Mesendoderm (in vitro differentiated cells): ENCODE data around the gene CMC1.

Source experiments
- DNase-seq: peaks from one replicate; pipeline ENCODE4 v3.0.0; 2013
- H2AK5ac ChIP-seq: 2 replicates; pipeline ENCODE4 v1.6.1; 2013; ENCODE audit warnings: low read length, inconsistent platforms
- H2BK120ac ChIP-seq: 2 replicates; pipeline ENCODE4 v1.6.1; 2013; ENCODE audit warnings: low read depth, mild to moderate bottlenecking, low read length, moderate library complexity, mixed read lengths
- H2BK15ac ChIP-seq: replicated peaks from 2 replicates; pipeline ENCODE4 v1.6.1; 2013; ENCODE audit warnings: low read depth, mild to moderate bottlenecking, moderate library complexity
- H2BK5ac ChIP-seq: 2 replicates; pipeline ENCODE4 v1.6.1; 2013; ENCODE audit warnings: low read length, inconsistent platforms
- H3K18ac ChIP-seq: 2 replicates; pipeline ENCODE4 v1.6.1; 2013; ENCODE audit warnings: mild to moderate bottlenecking, low read length, mixed read lengths
- H3K23ac ChIP-seq: one replicate; pipeline ENCODE4 v1.6.1; 2013; ENCODE audit warnings: low read length
- H3K27ac ChIP-seq: 2 replicates; pipeline ENCODE4 v1.5.1; 2013; ENCODE audit warnings: low read depth, mild to moderate bottlenecking, inconsistent platforms, low read length, moderate library complexity
- H3K27me3 ChIP-seq: 2 replicates; pipeline ENCODE4 v1.6.1; 2013; ENCODE audit warnings: low read length, control low read depth, mild to moderate bottlenecking, inconsistent platforms; ENCODE audit not compliant: insufficient read depth, poor library complexity
- H3K36me3 ChIP-seq: 2 replicates; pipeline ENCODE4 v1.6.1; 2013; ENCODE audit warnings: low read length, inconsistent platforms; ENCODE audit not compliant: control insufficient read depth, insufficient read depth
- H3K4ac ChIP-seq: one replicate; pipeline ENCODE4 v1.6.1; 2013; ENCODE audit warnings: low read depth, mild to moderate bottlenecking, low read length, moderate library complexity
- H3K4me1 ChIP-seq: 2 replicates; pipeline ENCODE4 v1.6.1; 2013; ENCODE audit warnings: low read depth, low read length, inconsistent platforms; ENCODE audit not compliant: control insufficient read depth
- H3K4me2 ChIP-seq: 2 replicates; pipeline ENCODE4 v1.6.1; 2013; ENCODE audit warnings: low read length
- H3K4me3 ChIP-seq: 2 replicates; pipeline ENCODE4 v1.5.1; 2013; ENCODE audit warnings: mild to moderate bottlenecking, low read length
- H3K56ac ChIP-seq: one replicate; pipeline ENCODE4 v1.6.1; 2013; ENCODE audit warnings: low read length
- H3K79me1 ChIP-seq: 2 replicates; pipeline ENCODE4 v1.6.1; 2013; ENCODE audit warnings: low read length, inconsistent platforms
- H3K79me2 ChIP-seq: 2 replicates; pipeline ENCODE4 v1.6.1; 2013; ENCODE audit warnings: mild to moderate bottlenecking, low read length; ENCODE audit not compliant: control insufficient read depth, insufficient read depth
- H3K9ac ChIP-seq: 2 replicates; pipeline ENCODE4 v1.6.1; 2013; ENCODE audit warnings: low read length, inconsistent platforms
- H4K5ac ChIP-seq: one replicate; pipeline ENCODE4 v1.6.1; 2013; ENCODE audit warnings: low read length
- H4K8ac ChIP-seq: one replicate; pipeline ENCODE4 v1.6.1; 2013; ENCODE audit warnings: low read depth, mild to moderate bottlenecking, control low read depth, low read length, moderate library complexity
- WGBS: extraction: QIAGEN DNeasy Blood & Tissue Kit; methylation state at CpG from one replicate; pipeline ENCODE4 v1.1.7; 2013; ENCODE audit warnings: low lambda C conversion rate, missing lambda C conversion rate; ENCODE audit not compliant: insufficient coverage; ENCODE audit errors: extremely low coverage; 5-methylcytosine and 5-hydroxymethylcytosine counted together

CMC1 gene

DNA sequence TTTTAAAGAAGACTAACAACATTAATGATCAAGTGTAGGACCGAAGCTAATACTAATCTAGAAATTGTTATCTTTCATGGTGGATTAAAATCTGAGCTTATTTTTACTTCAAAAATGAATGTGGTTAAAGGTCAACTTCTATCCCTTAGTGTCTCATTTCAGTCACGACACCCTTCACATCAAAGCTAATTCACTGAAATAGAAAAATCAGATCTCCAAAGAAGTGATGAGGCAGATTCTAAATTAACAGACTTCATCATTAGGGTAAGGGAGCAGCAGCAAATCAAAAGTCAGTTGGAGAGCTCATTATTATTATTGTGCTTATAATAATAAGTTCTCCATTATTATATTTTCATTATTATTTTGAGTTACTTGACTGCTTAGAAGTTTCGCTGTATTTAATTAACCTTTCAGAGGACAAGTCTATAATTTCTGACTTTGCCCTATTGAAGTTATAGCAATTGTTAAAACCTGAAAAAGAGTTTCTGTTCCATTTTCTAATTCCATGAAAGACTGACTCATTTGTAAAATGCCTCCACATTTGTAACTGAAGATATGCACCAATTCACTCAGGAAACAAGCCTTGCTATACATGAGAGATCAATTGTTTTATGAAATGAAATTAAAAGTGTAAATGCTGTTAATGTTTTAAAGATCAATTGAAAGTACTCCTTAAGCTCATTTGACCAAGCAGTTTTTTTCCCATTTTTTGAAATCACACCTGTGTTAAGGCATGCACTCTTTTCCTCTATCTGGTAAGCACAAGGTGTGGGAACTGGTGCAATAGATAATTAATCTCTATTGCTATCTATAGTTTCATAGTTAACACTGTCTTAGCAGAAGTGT, 23.1 kb upstream of the CMC1 start:
- no peak overlapping the region for H3K27ac ChIP-seq
- H2BK15ac ChIP-seq = no peak overlapping the region
- no peak overlapping the region for H2BK5ac ChIP-seq
- no peak overlapping the region for H3K4ac ChIP-seq
- WGBS = no CpG with 5 or more reads among the region's 3 CpGs
- no peaks in the 10 kb centered on the region for H3K27me3 ChIP-seq
- DNase-seq = no peak
- H3K4me3 ChIP-seq = no peak overlapping the region
- H3K4me1 ChIP-seq = no peaks in the 10 kb centered on the region
- no peak overlapping the region for H3K18ac ChIP-seq
- H3K9ac ChIP-seq = no peak overlapping the region
- H3K4me2 ChIP-seq = no peak overlapping the region
- H3K56ac ChIP-seq = no peak overlapping the region
- H2AK5ac ChIP-seq = no peak overlapping the region
- H3K79me1 ChIP-seq = no peaks in the 10 kb centered on the region
- H3K23ac ChIP-seq = no peak overlapping the region
- no peak overlapping the region for H4K8ac ChIP-seq
- no peaks in the 10 kb centered on the region for H3K36me3 ChIP-seq
- no peaks in the 10 kb centered on the region for H3K79me2 ChIP-seq
- no peak overlapping the region for H4K5ac ChIP-seq
- H2BK120ac ChIP-seq = no peak overlapping the region

GRCh38 chr3:28218917-28219198, 22.6 kb upstream of the CMC1 start:
- Histone ChIP-seq H3K4me2 (no peak overlapping the region), H3K23ac (no peak overlapping the region)

GRCh38 chr3:28224430-28224829, 17.0 kb upstream of the CMC1 start:
- H3K4me2 ChIP-seq = no peak overlapping the region
- H4K5ac ChIP-seq = no peak overlapping the region
- no peaks in the 10 kb centered on the region for H3K27me3 ChIP-seq
- H3K36me3 ChIP-seq = no peaks in the 10 kb centered on the region
- no peak for DNase-seq
- H3K9ac ChIP-seq = no peak overlapping the region
- no peak overlapping the region for H3K18ac ChIP-seq
- no peak overlapping the region for H2BK5ac ChIP-seq
- H3K79me1 ChIP-seq = no peaks in the 10 kb centered on the region
- no peak overlapping the region for H2AK5ac ChIP-seq
- no peak overlapping the region for H2BK120ac ChIP-seq
- H3K4me1 ChIP-seq = no peaks in the 10 kb centered on the region
- no peak overlapping the region for H3K4me3 ChIP-seq
- H4K8ac ChIP-seq = no peak overlapping the region
- H3K79me2 ChIP-seq = no peaks in the 10 kb centered on the region
- no peak overlapping the region for H3K23ac ChIP-seq
- no CpG with 5 or more reads among the region's 4 CpGs for WGBS
- H3K4ac ChIP-seq = no peak overlapping the region
- H2BK15ac ChIP-seq = no peak overlapping the region
- no peak overlapping the region for H3K27ac ChIP-seq
- H3K56ac ChIP-seq = no peak overlapping the region

More at GRCh38 chr3:28218917-28219198, 22.6 kb upstream of the CMC1 start:
- Histone ChIP-seq H3K79me2 (no peaks in the 10 kb centered on the region), H3K27ac (no peak overlapping the region), H2BK5ac (no peak overlapping the region), H2AK5ac (no peak overlapping the region), H3K9ac (no peak overlapping the region), H3K27me3 (no peaks in the 10 kb centered on the region), H3K4ac (no peak overlapping the region), H3K36me3 (no peaks in the 10 kb centered on the region), H3K4me3 (no peak overlapping the region), H3K56ac (no peak overlapping the region), H3K79me1 (no peaks in the 10 kb centered on the region), H3K18ac (no peak overlapping the region), H4K5ac (no peak overlapping the region), H3K4me1 (no peaks in the 10 kb centered on the region), H2BK120ac (no peak overlapping the region), H4K8ac (no peak overlapping the region), H2BK15ac (no peak overlapping the region)
- no peak for DNase-seq

DNA sequence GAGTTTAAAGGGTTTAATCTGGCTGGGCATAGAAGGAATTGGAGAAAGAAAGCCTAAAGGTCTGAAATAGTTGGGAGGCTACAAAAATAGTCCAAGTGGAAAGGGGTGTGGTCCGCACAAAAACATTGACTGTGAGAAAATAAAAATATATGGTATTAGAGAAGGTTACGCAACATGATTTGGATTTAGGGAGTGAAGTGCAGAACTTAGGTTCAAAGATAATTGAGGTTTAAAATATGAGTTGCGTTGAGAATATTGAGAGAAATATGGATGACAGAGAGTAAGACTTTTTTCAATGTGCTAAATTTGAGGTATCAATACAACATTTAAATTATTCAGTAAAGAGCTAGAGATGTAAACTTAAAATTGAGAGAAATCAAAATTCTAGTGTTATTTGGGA, 15.4 kb upstream of the CMC1 start:
- Histone ChIP-seq H2BK15ac (no peak overlapping the region), H3K4me2 (no peak overlapping the region), H3K27me3 (no peaks in the 10 kb centered on the region), H3K27ac (no peak overlapping the region), H3K9ac (no peak overlapping the region), H3K4me3 (no peak overlapping the region), H3K4me1 (no peaks in the 10 kb centered on the region), H3K56ac (no peak overlapping the region), H2BK120ac (no peak overlapping the region), H2AK5ac (no peak overlapping the region), H4K5ac (no peak overlapping the region), H3K79me1 (no peaks in the 10 kb centered on the region), H3K23ac (no peak overlapping the region), H3K4ac (no peak overlapping the region), H3K79me2 (no peaks in the 10 kb centered on the region), H2BK5ac (no peak overlapping the region), H3K18ac (no peak overlapping the region), H3K36me3 (no peaks in the 10 kb centered on the region), H4K8ac (no peak overlapping the region)
- 100% methylated on average over 2 of the region's 3 CpGs for WGBS
- no peak for DNase-seq

GRCh38 chr3:28228623-28229022, 12.8 kb upstream of the CMC1 start:
- H2BK15ac ChIP-seq = no peak overlapping the region
- H3K23ac ChIP-seq = no peak overlapping the region
- H3K4me3 ChIP-seq = no peak overlapping the region
- no peak overlapping the region for H2BK5ac ChIP-seq
- DNase-seq = no peak
- H3K36me3 ChIP-seq = no peaks in the 10 kb centered on the region
- 100% methylated on average over 2 of the region's 5 CpGs for WGBS
- H3K9ac ChIP-seq = no peak overlapping the region
- no peaks in the 10 kb centered on the region for H3K79me2 ChIP-seq
- H3K79me1 ChIP-seq = no peaks in the 10 kb centered on the region
- no peaks in the 10 kb centered on the region for H3K4me1 ChIP-seq
- no peaks in the 10 kb centered on the region for H3K27me3 ChIP-seq
- H3K4ac ChIP-seq = no peak overlapping the region
- H2AK5ac ChIP-seq = no peak overlapping the region
- H4K8ac ChIP-seq = no peak overlapping the region
- no peak overlapping the region for H3K56ac ChIP-seq
- H3K4me2 ChIP-seq = no peak overlapping the region
- no peak overlapping the region for H3K18ac ChIP-seq
- no peak overlapping the region for H3K27ac ChIP-seq
- no peak overlapping the region for H4K5ac ChIP-seq
- no peak overlapping the region for H2BK120ac ChIP-seq

- Histone ChIP-seq H4K5ac (no peak overlapping the region), H2BK5ac (no peak overlapping the region), H3K4me2 (no peak overlapping the region), H3K27ac (no peak overlapping the region), H3K4me1 (no peaks in the 10 kb centered on the region), H2BK120ac (no peak overlapping the region), H4K8ac (no peak overlapping the region), H3K9ac (no peak overlapping the region), H2BK15ac (no peak overlapping the region), H3K36me3 (no peaks in the 10 kb centered on the region), H3K18ac (no peak overlapping the region), H2AK5ac (no peak overlapping the region), H3K79me1 (no peaks in the 10 kb centered on the region), H3K23ac (no peak overlapping the region), H3K79me2 (no peaks in the 10 kb centered on the region), H3K4me3 (no peak overlapping the region), H3K4ac (no peak overlapping the region), H3K56ac (no peak overlapping the region), H3K27me3 (no peaks in the 10 kb centered on the region)
- DNase-seq = no peak
Measured at GRCh38 chr3:28232659-28233058, 8.8 kb upstream of the CMC1 start.
